ENCODE results near the gene SPTLC2. TPM values are rescaled to one million over a fixed set of nuclear protein-coding genes. Genes with fewer than 3 reads are reported as not detected.

The SPTLC2 gene
- total RNA-seq, 1 experiment from 2014 or later = 32.6 TPM

- Histone ChIP-seq H2BK5ac (ENCODE audit: insufficient read length, low read length) (no peak within 1 kb of the TSS), H3K27me3 (ENCODE audit: insufficient read depth, low read length) (peaks cover 21% of the 10 kb centered on the region), H3K79me1 (ENCODE audit: insufficient read depth, low read depth, low read length, poor library complexity, severe bottlenecking) (no peaks in the 10 kb centered on the region), H3T11ph (ENCODE audit: low read length) (no peak within 1 kb of the TSS), H4K5ac (ENCODE audit: insufficient read length, low read depth, low read length) (no peak within 1 kb of the TSS), H2BK20ac (ENCODE audit: low read depth, low read length, poor library complexity, severe bottlenecking) (no peak within 1 kb of the TSS), H3K9me3 (ENCODE audit: control insufficient read depth, low read depth, low read length) (no peaks in the 10 kb centered on the region), H2AK5ac (ENCODE audit: insufficient read length, low read length) (no peak within 1 kb of the TSS), H3K27ac (ENCODE audit: insufficient read length, low read depth, low read length) (no peak within 1 kb of the TSS), H3K79me2 (ENCODE audit: insufficient read depth, low read length) (no peaks in the 10 kb centered on the region), H3K4me2 (ENCODE audit: insufficient read depth, insufficient read length, low read length) (peak within 1 kb of the TSS; percentile 49), H4K91ac (ENCODE audit: insufficient read length, low read depth, low read length) (no peak within 1 kb of the TSS), H3K4me1 (ENCODE audit: insufficient read depth, low read length) (no peaks in the 10 kb centered on the region), H4K8ac (replicated peaks; ENCODE audit: insufficient read length, low read depth, low read length) (no peak within 1 kb of the TSS), H4K20me1 (ENCODE audit: control insufficient read depth, insufficient read depth, insufficient read length) (no peaks in the 10 kb centered on the region), H3K14ac (ENCODE audit: insufficient read depth, low read length) (no peak within 1 kb of the TSS; the same call in 1 of the 2 replicates), H2BK120ac (ENCODE audit: low read depth, low read length, poor library complexity, severe bottlenecking) (no peak within 1 kb of the TSS), H3K23ac (ENCODE audit: insufficient read length, low read depth, low read length) (no peak within 1 kb of the TSS), H2BK15ac (ENCODE audit: low read depth, low read length) (no peak within 1 kb of the TSS), H3K23me2 (ENCODE audit: insufficient read length, low read depth, low read length, poor library complexity, severe bottlenecking) (peaks cover 6% of the 10 kb centered on the region), H2AFZ (ENCODE audit: low read length) (no peak within 1 kb of the TSS), H3K4ac (ENCODE audit: low read depth, low read length) (no peak within 1 kb of the TSS), H3K9ac (ENCODE audit: extremely low read depth, insufficient read length, low read length) (no peak within 1 kb of the TSS), H3K18ac (ENCODE audit: insufficient read length, low read depth, low read length) (no peak within 1 kb of the TSS), H2BK12ac (ENCODE audit: insufficient read length, low read depth, low read length) (no peak within 1 kb of the TSS), H3K56ac (ENCODE audit: insufficient read length, low read depth, low read length) (no peak within 1 kb of the TSS)
- Mint-ChIP-seq H3K36me3 (ENCODE audit: insufficient read depth in 1 of 3, low read depth in 3 of 3) (0 out of 7 replicates have a peak, but pooled peaks cover 0 to 3% (median 3%) of the 10 kb centered on the region in 3 experiments), H3K27me3 (ENCODE audit: low read depth) (peaks cover 64% of the 10 kb centered on the region), H3K4me3 (peak within 1 kb of the TSS; percentile 57 to 80), H3K27ac (no peak within 1 kb of the TSS), H3K4me1 (peaks cover 3% of the 10 kb centered on the region in 2 experiments; a peak in 3 of 4 replicates), H3K9me3 (peaks cover 0 to 4% of the 10 kb centered on the region in 2 experiments; a peak in 2 of 5 replicates)
- no CpG with 5 or more reads among the region's 104 CpGs for WGBS (ENCODE audit: extremely low coverage, insufficient read length, low lambda C conversion rate)
- DNase-seq = peak; percentile 59
- TF ChIP-seq, protein P1, sequence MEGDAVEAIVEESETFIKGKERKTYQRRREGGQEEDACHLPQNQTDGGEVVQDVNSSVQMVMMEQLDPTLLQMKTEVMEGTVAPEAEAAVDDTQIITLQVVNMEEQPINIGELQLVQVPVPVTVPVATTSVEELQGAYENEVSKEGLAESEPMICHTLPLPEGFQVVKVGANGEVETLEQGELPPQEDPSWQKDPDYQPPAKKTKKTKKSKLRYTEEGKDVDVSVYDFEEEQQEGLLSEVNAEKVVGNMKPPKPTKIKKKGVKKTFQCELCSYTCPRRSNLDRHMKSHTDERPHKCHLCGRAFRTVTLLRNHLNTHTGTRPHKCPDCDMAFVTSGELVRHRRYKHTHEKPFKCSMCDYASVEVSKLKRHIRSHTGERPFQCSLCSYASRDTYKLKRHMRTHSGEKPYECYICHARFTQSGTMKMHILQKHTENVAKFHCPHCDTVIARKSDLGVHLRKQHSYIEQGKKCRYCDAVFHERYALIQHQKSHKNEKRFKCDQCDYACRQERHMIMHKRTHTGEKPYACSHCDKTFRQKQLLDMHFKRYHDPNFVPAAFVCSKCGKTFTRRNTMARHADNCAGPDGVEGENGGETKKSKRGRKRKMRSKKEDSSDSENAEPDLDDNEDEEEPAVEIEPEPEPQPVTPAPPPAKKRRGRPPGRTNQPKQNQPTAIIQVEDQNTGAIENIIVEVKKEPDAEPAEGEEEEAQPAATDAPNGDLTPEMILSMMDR (conservative IDR thresholded peaks at IDR 0.05) = no peak
These were observed 118.1 kb downstream of the SPTLC2 start, which contains the start of gene ISM2 for GRCh38 chr14:77498120-77498979. Gene ISM2, minus strand, starts transcription at chr14:77498816. Its CDS starts 23 bp downstream, at chr14:77498793.
